ENCODE results near the gene CORIN. TPM values are rescaled to one million over a fixed set of nuclear protein-coding genes. Genes with fewer than 3 reads are reported as not detected.

The CORIN gene
- polyA plus RNA-seq, 2 donors: 0.09 to 0.28 TPM

DNA sequence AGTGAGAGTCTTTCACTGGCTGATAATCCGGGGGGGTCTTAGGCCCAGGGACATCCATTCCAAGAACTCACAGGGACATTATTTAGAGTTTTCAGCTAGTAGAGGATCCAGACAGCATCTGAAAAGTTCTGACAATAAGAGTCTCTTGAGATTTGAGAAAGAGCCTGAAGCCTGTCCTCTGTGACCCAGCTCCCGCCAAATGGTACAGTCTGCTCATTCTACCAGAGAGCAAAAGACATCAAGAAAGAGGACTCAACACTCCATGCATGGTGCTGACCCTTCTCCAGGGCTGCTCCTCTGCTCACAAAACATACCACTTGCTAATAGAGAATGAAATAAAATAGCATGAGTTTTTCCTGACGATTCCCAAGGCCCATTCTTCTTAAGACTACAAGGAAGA, 190.8 kb downstream of the CORIN start:
- H3K27me3 ChIP-seq (ENCODE audit: control insufficient read depth in 1 of 2, insufficient read depth in 2 of 2, low read length in 2 of 2): no peaks in the 10 kb centered on the region
- no peak overlapping the region for H3K4me3 ChIP-seq (ENCODE audit: low read depth in 1 of 2, low read length in 2 of 2)
- H3K27ac ChIP-seq (ENCODE audit: low read depth in 2 of 2, low read length in 1 of 2): no peak overlapping the region
- no peaks in the 10 kb centered on the region for H3K4me1 ChIP-seq (ENCODE audit: control insufficient read depth in 2 of 2, insufficient read depth in 2 of 2, low read length in 1 of 2)
- no peaks in the 10 kb centered on the region for H3K9me3 ChIP-seq (ENCODE audit: control insufficient read depth in 2 of 2, insufficient read depth in 1 of 2, low read depth in 1 of 2, low read length in 1 of 2)
- WGBS, 2 donors: 77 to 85% methylated on average over 3 of the region's 3 CpGs
- H3K36me3 ChIP-seq (ENCODE audit: control insufficient read depth in 2 of 2, insufficient read depth in 2 of 2, low read length in 1 of 2): no peaks in the 10 kb centered on the region

DNA sequence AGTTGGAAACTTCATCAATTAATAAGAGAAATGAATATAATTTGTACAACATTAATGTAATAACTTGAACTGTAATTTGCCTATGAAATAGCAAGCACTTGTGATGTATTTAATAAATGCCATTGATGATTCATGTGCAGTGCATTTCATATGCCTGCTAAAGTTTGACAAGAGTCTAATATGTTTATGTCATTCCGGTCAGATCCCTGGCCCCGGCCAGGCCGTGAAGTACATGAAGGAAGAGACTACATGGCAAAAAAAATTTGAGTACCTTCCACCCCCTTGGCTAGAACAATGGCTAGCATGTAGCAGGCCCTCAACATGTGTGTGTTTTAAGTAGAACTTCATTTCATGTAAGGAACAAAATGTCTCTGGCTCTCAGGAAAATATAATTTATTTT, 191.5 kb downstream of the CORIN start:
- Histone ChIP-seq H3K36me3 (ENCODE audit: control insufficient read depth in 2 of 2, insufficient read depth in 2 of 2, low read length in 1 of 2) (no peaks in the 10 kb centered on the region), H3K4me1 (ENCODE audit: control insufficient read depth in 2 of 2, insufficient read depth in 2 of 2, low read length in 1 of 2) (no peaks in the 10 kb centered on the region), H3K27me3 (ENCODE audit: control insufficient read depth in 1 of 2, insufficient read depth in 2 of 2, low read length in 2 of 2) (no peaks in the 10 kb centered on the region), H3K4me3 (ENCODE audit: low read depth in 1 of 2, low read length in 2 of 2) (no peak overlapping the region), H3K27ac (ENCODE audit: low read depth in 2 of 2, low read length in 1 of 2) (no peak overlapping the region), H3K9me3 (ENCODE audit: control insufficient read depth in 2 of 2, insufficient read depth in 1 of 2, low read depth in 1 of 2, low read length in 1 of 2) (no peaks in the 10 kb centered on the region)
- WGBS, 2 donors: 81 to 84% methylated on average over 3 of the region's 3 CpGs

- Histone ChIP-seq H3K27ac (ENCODE audit: low read depth in 2 of 2, low read length in 1 of 2) (no peak overlapping the region), H3K4me1 (ENCODE audit: control insufficient read depth in 2 of 2, insufficient read depth in 2 of 2, low read length in 1 of 2) (no peaks in the 10 kb centered on the region), H3K4me3 (ENCODE audit: low read depth in 1 of 2, low read length in 2 of 2) (no peak overlapping the region), H3K27me3 (ENCODE audit: control insufficient read depth in 1 of 2, insufficient read depth in 2 of 2, low read length in 2 of 2) (no peaks in the 10 kb centered on the region), H3K36me3 (ENCODE audit: control insufficient read depth in 2 of 2, insufficient read depth in 2 of 2, low read length in 1 of 2) (no peaks in the 10 kb centered on the region), H3K9me3 (ENCODE audit: control insufficient read depth in 2 of 2, insufficient read depth in 1 of 2, low read depth in 1 of 2, low read length in 1 of 2) (no peaks in the 10 kb centered on the region)
- WGBS, 2 donors: 79 to 86% methylated on average over 6 of the region's 6 CpGs
Measured at GRCh38 chr4:47643845-47644244, 194.0 kb downstream of the CORIN start.

DNA sequence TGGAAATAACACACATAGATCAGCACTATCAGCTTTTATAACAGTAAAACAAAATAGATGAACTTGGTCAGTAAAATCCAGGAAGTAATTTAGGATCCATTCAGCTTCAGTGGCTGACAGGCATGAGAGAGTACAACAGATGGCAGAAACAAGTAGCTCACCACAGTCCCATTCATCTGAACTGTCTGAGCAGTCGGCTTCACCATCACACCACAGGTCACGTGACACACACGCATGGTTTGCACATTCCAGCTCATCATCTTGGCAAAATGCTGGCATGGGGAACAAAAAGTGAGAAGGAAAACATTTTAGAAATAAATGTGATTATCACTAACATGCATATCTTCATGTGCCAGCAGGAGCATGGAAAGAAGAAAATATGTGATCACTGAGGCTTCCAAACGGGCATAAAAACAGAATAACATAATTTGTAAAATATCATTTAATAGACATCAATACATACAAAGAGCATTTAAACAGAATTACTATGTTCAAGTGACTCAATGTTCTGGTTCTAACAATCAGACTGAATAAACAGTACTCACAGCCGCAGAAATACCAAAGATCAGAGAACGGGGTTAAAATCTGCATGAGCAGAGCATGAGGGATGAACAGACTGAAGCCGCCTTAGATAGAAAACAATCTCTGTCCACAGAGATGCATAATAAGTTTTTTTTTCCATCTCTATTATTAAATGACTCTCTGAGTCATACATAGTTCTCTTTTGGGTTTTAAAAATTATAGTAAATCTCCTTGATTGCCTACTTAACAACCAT, 194.7 kb downstream of the CORIN start:
- WGBS, 2 donors: 62 to 65% methylated on average over 7 of the region's 7 CpGs
- Histone ChIP-seq H3K27ac (ENCODE audit: low read depth in 2 of 2, low read length in 1 of 2) (no peak overlapping the region), H3K4me1 (ENCODE audit: control insufficient read depth in 2 of 2, insufficient read depth in 2 of 2, low read length in 1 of 2) (no peaks in the 10 kb centered on the region), H3K4me3 (ENCODE audit: low read depth in 1 of 2, low read length in 2 of 2) (no peak overlapping the region), H3K36me3 (ENCODE audit: control insufficient read depth in 2 of 2, insufficient read depth in 2 of 2, low read length in 1 of 2) (no peaks in the 10 kb centered on the region), H3K27me3 (ENCODE audit: control insufficient read depth in 1 of 2, insufficient read depth in 2 of 2, low read length in 2 of 2) (no peaks in the 10 kb centered on the region), H3K9me3 (ENCODE audit: control insufficient read depth in 2 of 2, insufficient read depth in 1 of 2, low read depth in 1 of 2, low read length in 1 of 2) (no peaks in the 10 kb centered on the region)

- Histone ChIP-seq H3K27ac (ENCODE audit: low read depth in 2 of 2, low read length in 1 of 2) (no peak overlapping the region), H3K9me3 (ENCODE audit: control insufficient read depth in 2 of 2, insufficient read depth in 1 of 2, low read depth in 1 of 2, low read length in 1 of 2) (no peaks in the 10 kb centered on the region), H3K36me3 (ENCODE audit: control insufficient read depth in 2 of 2, insufficient read depth in 2 of 2, low read length in 1 of 2) (no peaks in the 10 kb centered on the region), H3K4me3 (ENCODE audit: low read depth in 1 of 2, low read length in 2 of 2) (no peak overlapping the region), H3K4me1 (ENCODE audit: control insufficient read depth in 2 of 2, insufficient read depth in 2 of 2, low read length in 1 of 2) (no peaks in the 10 kb centered on the region), H3K27me3 (ENCODE audit: control insufficient read depth in 1 of 2, insufficient read depth in 2 of 2, low read length in 2 of 2) (no peaks in the 10 kb centered on the region)
- WGBS, 2 donors: 86 to 89% methylated on average over 6 of the region's 6 CpGs
Measured at GRCh38 chr4:47642191-47642830, 195.6 kb downstream of the CORIN start.

DNA sequence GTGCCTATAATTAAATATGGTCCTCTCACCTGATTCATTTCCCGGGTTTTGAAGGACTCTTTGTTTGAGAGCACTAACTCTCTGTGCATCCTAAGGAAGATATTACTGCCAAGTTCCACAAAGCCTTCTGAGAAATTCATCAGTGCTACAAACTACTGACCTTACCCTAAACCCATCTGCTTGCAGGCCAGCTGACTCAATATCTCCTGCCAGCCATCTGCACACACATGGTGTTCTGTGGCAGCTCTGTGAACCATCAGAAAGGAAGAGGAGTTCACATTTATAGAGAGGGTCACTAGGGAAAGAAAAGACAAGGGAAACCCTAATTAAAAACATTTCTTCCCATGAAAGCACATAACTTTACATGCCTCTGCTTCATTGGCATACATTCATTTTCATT, 196.1 kb downstream of the CORIN start:
- no peak overlapping the region for H3K4me3 ChIP-seq (ENCODE audit: low read depth in 1 of 2, low read length in 2 of 2)
- H3K36me3 ChIP-seq (ENCODE audit: control insufficient read depth in 2 of 2, insufficient read depth in 2 of 2, low read length in 1 of 2): no peaks in the 10 kb centered on the region
- no peaks in the 10 kb centered on the region for H3K4me1 ChIP-seq (ENCODE audit: control insufficient read depth in 2 of 2, insufficient read depth in 2 of 2, low read length in 1 of 2)
- 61 to 63% methylated on average over 1 of the region's 1 CpG for WGBS, 2 donors
- no peaks in the 10 kb centered on the region for H3K27me3 ChIP-seq (ENCODE audit: control insufficient read depth in 1 of 2, insufficient read depth in 2 of 2, low read length in 2 of 2)
- H3K9me3 ChIP-seq (ENCODE audit: control insufficient read depth in 2 of 2, insufficient read depth in 1 of 2, low read depth in 1 of 2, low read length in 1 of 2): no peaks in the 10 kb centered on the region
- no peak overlapping the region for H3K27ac ChIP-seq (ENCODE audit: low read depth in 2 of 2, low read length in 1 of 2)

- Histone ChIP-seq H3K4me1 (ENCODE audit: control insufficient read depth in 2 of 2, insufficient read depth in 2 of 2, low read length in 1 of 2) (no peaks in the 10 kb centered on the region), H3K27me3 (ENCODE audit: control insufficient read depth in 1 of 2, insufficient read depth in 2 of 2, low read length in 2 of 2) (no peaks in the 10 kb centered on the region), H3K27ac (ENCODE audit: low read depth in 2 of 2, low read length in 1 of 2) (no peak overlapping the region), H3K4me3 (ENCODE audit: low read depth in 1 of 2, low read length in 2 of 2) (no peak overlapping the region), H3K36me3 (ENCODE audit: control insufficient read depth in 2 of 2, insufficient read depth in 2 of 2, low read length in 1 of 2) (no peaks in the 10 kb centered on the region), H3K9me3 (ENCODE audit: control insufficient read depth in 2 of 2, insufficient read depth in 1 of 2, low read depth in 1 of 2, low read length in 1 of 2) (no peaks in the 10 kb centered on the region)
Measured at GRCh38 chr4:47640911-47641310, 197.0 kb downstream of the CORIN start.

DNA sequence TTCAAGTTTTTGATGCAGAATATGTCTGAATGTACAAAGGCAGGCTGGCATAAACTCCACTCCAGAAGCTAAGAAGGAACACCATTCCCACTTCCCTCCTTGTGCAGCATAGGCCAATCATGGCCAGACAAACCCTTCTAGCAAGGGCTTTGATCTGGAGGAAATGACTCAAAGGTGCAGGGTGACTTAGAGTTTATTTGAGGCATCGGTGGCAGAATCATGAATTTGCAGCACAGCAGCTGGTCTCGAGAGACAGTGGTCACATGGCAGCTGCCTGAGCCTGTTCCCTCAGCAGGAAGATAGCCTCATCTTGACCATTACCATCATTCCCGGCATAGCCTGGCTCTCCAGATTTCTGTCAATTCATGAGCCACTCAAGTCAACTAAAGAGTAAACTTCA, 198.3 kb downstream of the CORIN start:
- 65 to 68% methylated on average over 3 of the region's 3 CpGs for WGBS, 2 donors
- H3K36me3 ChIP-seq (ENCODE audit: control insufficient read depth in 2 of 2, insufficient read depth in 2 of 2, low read length in 1 of 2): no peaks in the 10 kb centered on the region
- H3K27me3 ChIP-seq (ENCODE audit: control insufficient read depth in 1 of 2, insufficient read depth in 2 of 2, low read length in 2 of 2): no peaks in the 10 kb centered on the region
- H3K4me1 ChIP-seq (ENCODE audit: control insufficient read depth in 2 of 2, insufficient read depth in 2 of 2, low read length in 1 of 2): no peaks in the 10 kb centered on the region
- H3K9me3 ChIP-seq (ENCODE audit: control insufficient read depth in 2 of 2, insufficient read depth in 1 of 2, low read depth in 1 of 2, low read length in 1 of 2): no peaks in the 10 kb centered on the region
- no peak overlapping the region for H3K27ac ChIP-seq (ENCODE audit: low read depth in 2 of 2, low read length in 1 of 2)
- H3K4me3 ChIP-seq (ENCODE audit: low read depth in 1 of 2, low read length in 2 of 2): no peak overlapping the region

GRCh38 chr4:47631161-47631560, 206.7 kb downstream of the CORIN start:
- Histone ChIP-seq H3K27me3 (ENCODE audit: control insufficient read depth in 1 of 2, insufficient read depth in 2 of 2, low read length in 2 of 2) (no peaks in the 10 kb centered on the region), H3K9me3 (ENCODE audit: control insufficient read depth in 2 of 2, insufficient read depth in 1 of 2, low read depth in 1 of 2, low read length in 1 of 2) (no peaks in the 10 kb centered on the region), H3K4me1 (ENCODE audit: control insufficient read depth in 2 of 2, insufficient read depth in 2 of 2, low read length in 1 of 2) (no peaks in the 10 kb centered on the region), H3K4me3 (ENCODE audit: low read depth in 1 of 2, low read length in 2 of 2) (no peak overlapping the region), H3K36me3 (ENCODE audit: control insufficient read depth in 2 of 2, insufficient read depth in 2 of 2, low read length in 1 of 2) (no peaks in the 10 kb centered on the region), H3K27ac (ENCODE audit: low read depth in 2 of 2, low read length in 1 of 2) (no peak overlapping the region)
- 89 to 91% methylated on average over 4 of the region's 4 CpGs for WGBS, 2 donors

- Histone ChIP-seq H3K36me3 (ENCODE audit: control insufficient read depth in 2 of 2, insufficient read depth in 2 of 2, low read length in 1 of 2) (no peaks in the 10 kb centered on the region), H3K27me3 (ENCODE audit: control insufficient read depth in 1 of 2, insufficient read depth in 2 of 2, low read length in 2 of 2) (no peaks in the 10 kb centered on the region), H3K9me3 (ENCODE audit: control insufficient read depth in 2 of 2, insufficient read depth in 1 of 2, low read depth in 1 of 2, low read length in 1 of 2) (no peaks in the 10 kb centered on the region), H3K4me1 (ENCODE audit: control insufficient read depth in 2 of 2, insufficient read depth in 2 of 2, low read length in 1 of 2) (no peaks in the 10 kb centered on the region), H3K4me3 (ENCODE audit: low read depth in 1 of 2, low read length in 2 of 2) (no peak overlapping the region), H3K27ac (ENCODE audit: low read depth in 2 of 2, low read length in 1 of 2) (no peak overlapping the region)
Measured at GRCh38 chr4:47624031-47624441, 213.8 kb downstream of the CORIN start.

All from esophagus (tissue), 2 donors.